Activated CD4-positive, CD25-positive, alpha-beta regulatory T cell treated with anti-CD3 and anti-CD28 coated beads, Interleukin-2, amount 50 U/mL, for 16 hours (primary cell): Measurements from ENCODE around the gene TMEM53.

Experiments
- DNase-seq: peaks from one replicate; pipeline ENCODE4 v3.0.0-alpha.2; 2020; ENCODE audit warnings: low read depth, low spot score

The TMEM53 gene

GRCh38 chr1:44630116-44630515 is 44.2 kb downstream of the TMEM53 start:
- no peak for DNase-seq

- no peak for DNase-seq
These were observed 45.1 kb downstream of the TMEM53 start for GRCh38 chr1:44628962-44629756.

GRCh38 chr1:44625348-44625747 is 48.9 kb downstream of the TMEM53 start:
- no peak for DNase-seq

- DNase-seq: no peak
These were observed 49.9 kb downstream of the TMEM53 start for GRCh38 chr1:44624268-44624901.

- no peak for DNase-seq
These were observed 52.4 kb downstream of the TMEM53 start for GRCh38 chr1:44621841-44622286.

GRCh38 chr1:44620072-44620471 is 54.2 kb downstream of the TMEM53 start:
- no peak for DNase-seq

GRCh38 chr1:44619261-44619900 is 54.9 kb downstream of the TMEM53 start:
- no peak for DNase-seq

- no peak for DNase-seq
These were observed 56.6 kb downstream of the TMEM53 start for GRCh38 chr1:44617703-44618029.

- DNase-seq: no peak
These were observed 57.1 kb downstream of the TMEM53 start for GRCh38 chr1:44616991-44617702.

- DNase-seq: no peak
These were observed 57.8 kb downstream of the TMEM53 start for GRCh38 chr1:44616284-44616990.

GRCh38 chr1:44613941-44614340 is 60.3 kb downstream of the TMEM53 start:
- no peak for DNase-seq

- DNase-seq: no peak
These were observed 62.4 kb downstream of the TMEM53 start for GRCh38 chr1:44611866-44612265.

- DNase-seq: no peak
These were observed 62.9 kb downstream of the TMEM53 start for GRCh38 chr1:44611419-44611818.

GRCh38 chr1:44610527-44611148 is 63.6 kb downstream of the TMEM53 start:
- no peak for DNase-seq

GRCh38 chr1:44609768-44610526 is 64.3 kb downstream of the TMEM53 start:
- no peak for DNase-seq

GRCh38 chr1:44609412-44609767 is 64.9 kb downstream of the TMEM53 start:
- DNase-seq: no peak

- no peak for DNase-seq
These were observed 66.1 kb downstream of the TMEM53 start for GRCh38 chr1:44608141-44608540.

- DNase-seq: no peak
These were observed 67.5 kb downstream of the TMEM53 start for GRCh38 chr1:44606701-44607281.

- no peak for DNase-seq
These were observed 68.2 kb downstream of the TMEM53 start for GRCh38 chr1:44605914-44606615.
